Inflammatory macrophage (primary cell): ENCODE data around the gene RRP1.
A peak's percentile ranks its signal among the peaks of the same experiment; 100 is the strongest.

Experiments
- DNase-seq, 2 donors: peaks; one replicate each; pipeline ENCODE4 v3.0.0-alpha.2; 2020 to 2022

RRP1 gene

DNA sequence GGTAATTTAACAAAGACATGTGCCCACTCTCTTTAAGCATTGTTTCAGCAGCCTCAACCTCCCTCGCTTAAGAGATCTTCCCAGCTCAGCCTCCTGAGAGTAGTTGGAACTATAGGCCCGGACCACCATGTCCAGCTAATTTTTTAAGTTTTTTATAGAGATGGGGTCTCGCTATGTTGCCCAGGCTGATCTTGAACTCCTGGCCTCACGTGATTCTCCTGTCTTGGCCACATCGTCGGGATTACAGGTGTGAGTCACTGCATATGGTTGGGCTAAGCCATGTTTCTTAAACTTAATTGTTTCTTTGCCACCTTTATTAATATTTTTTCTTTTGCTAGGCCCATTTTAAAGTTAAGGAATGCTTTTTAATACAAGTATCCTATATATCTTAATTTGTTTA, 57.1 kb downstream of the RRP1 start:
- DNase-seq = no peak

DNA sequence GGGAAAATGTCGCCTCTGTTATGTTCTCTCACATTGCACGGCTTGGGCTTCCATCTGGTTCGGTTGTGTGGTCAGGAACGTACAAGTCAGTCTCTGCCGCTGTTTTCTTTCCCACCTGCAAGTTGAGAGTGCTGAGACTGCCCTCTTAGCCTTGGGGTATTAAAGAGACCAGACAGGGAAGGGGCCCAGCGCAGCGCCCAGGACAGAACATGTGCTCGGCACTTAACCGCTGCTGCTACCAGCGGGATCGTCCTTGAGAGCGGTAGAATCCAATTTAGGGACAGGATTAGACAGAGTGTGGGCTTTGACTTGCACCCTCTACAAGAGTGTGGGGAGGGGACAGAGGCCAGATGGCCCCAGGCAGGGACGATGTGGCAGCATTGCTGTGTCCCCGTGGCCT, 57.9 kb downstream of the RRP1 start:
- DNase-seq = no peak

DNA sequence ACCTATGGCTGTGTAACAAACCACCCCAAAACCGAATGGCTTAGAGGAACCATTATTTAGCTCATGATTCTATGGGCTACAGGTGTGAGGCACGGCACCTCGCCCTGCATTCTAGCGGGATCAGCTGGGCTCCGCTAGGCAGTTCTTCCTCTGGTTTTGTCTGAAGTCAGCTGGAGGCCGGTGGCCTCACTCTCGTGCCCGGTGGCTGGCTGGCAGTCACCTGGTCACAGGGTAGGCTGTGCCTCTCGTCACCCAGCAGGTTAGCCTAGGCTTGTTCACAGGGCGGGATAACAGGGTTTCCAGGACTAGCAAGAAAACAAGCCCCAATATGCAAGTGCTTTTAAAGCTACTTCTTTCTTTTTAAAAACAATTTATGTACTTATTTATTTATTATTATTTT, 59.4 kb downstream of the RRP1 start:
- no peak for DNase-seq

DNA sequence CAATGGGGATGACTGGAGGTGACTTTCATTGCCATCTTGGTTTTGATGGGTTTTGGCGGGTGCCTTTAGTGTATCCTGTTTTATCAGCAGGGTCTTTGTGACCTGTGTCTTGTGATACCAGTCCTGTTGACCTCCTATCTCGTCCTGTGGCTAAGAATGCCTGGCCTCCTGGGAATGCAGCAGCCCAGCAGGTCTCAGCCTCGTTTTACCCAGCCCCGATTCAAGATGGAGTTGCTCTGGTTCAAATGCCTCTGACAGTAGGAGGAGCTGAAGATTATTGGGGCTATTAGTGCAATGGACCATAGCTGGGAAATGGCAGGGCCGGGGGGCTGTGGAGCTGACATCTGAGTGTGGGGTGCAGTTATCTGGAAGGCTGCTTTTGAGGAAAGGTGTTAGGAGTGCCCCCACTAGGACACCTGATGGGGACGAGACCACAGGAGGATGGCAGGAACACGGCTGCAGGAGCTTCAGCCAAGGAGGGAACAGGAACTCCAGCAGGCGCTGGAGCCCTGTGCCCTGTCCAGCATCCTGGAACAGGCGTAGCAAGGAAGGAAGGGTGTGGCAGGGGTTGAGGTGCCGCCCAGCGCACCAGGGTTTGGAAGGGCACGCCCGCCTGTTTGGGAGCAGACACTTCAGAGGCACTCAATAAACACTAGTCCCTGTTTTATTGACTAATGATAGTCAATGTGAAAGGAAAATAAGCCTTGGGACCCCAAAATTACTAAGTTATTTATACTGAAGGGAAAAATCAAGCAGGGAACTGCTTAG, 60.3 kb downstream of the RRP1 start:
- DNase-seq = no peak

DNA sequence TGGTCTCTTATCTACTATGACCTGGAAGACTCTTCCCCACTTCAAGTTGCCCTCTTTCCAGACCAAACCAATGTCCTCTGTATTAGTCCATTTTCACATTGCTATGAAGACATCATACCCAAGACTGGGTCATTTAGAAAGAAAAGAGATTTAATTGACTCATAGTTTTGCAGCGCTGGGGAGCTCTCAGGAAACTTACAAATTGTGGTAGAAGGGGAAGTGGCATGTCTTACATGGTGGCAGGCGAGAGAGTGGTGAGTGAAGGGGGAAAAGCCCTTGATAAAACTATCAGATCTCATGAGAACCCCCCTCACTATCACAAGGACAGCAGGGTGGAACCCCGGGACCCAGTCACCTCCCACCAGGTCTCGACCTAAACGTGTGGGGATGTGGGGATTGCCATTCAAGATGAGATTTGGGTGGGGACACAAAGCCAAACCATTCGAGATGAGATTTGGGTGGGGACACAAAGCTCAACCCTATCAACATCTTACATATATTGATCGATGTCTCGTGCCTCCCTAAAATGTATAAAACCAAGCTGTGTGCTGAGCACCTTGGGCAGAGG, 61.4 kb downstream of the RRP1 start:
- DNase-seq = peak in 1 of 2 donors; percentile 67

DNA sequence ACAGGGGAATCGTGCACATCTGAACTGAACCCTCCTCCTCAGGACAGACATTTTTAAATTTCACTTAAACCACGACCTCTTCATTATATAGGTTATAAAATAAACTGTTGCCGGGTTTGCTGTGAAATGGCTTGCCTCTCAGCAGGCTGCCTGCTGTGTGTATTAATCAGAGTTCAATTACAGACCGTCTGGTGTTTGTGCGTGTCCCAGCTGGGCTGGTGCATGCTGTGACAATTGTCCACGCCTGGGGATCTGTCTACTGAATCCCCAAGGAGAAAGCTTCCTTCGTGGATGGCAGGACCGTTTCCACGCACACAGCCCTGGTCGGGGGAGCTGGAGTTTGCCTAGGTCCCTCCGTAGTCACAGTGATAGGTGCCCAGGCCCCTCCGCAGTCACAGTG, 62.2 kb downstream of the RRP1 start:
- no peak for DNase-seq

DNA sequence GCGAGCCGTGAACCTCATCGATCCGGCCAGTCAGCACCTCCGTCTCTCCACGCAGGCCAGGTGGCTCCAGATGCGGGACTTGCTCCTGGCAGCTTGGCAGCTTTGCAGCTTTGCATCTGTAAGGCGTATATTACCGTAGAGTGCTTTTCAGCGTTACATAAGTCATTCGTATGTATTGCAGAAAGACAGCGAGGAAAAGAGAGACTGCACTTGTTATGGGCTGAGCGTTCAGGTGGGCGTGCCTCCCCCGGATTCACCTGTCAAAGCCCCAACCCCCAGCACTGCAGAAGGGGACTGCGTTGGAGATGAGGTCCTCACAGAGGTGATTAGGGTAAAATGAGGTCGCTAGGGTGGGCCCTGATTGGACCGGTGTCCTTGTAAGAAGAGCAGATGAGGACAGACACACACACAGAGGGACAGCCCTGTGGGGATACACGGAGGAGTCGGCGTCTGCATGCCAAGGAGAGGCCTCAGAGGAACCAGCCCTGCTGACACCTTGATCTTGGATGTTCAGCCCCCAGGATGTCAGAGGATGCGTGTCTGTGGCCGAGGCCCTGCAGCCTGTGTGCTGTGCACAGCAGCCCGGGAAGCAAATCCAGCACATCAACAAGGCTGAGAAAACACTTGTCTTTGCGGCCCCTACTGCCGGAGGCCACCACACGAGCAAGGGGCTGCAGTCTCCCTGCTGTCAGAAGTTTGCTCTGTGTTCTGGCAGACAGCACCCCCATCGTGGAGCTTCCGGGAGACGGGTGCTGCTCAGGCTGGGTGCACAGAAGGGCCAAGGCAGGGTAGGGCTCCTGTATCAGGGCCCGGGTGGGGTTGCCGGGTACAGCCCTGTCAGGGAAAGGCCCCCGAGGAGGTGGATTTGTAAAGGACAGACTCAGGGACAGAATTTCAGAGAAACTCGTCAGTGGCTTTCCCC, 64.7 kb downstream of the RRP1 start:
- DNase-seq = no peak
